Measurements from ENCODE around the gene TMEM14C.

- TF ChIP-seq CTCF (conservative IDR thresholded peaks at IDR 0.05; ENCODE audit: low read length) (no peak), EZH2phosphoT487 (IDR thresholded peaks at IDR 0.05; ENCODE audit: borderline replicate concordance) (no peak)
Measured at GRCh38 chr6:10678456-10678855, 44.4 kb upstream of the TMEM14C start.

Measured in Loucy (cell line).